ENCODE results near the gene IGF1R.

DNA sequence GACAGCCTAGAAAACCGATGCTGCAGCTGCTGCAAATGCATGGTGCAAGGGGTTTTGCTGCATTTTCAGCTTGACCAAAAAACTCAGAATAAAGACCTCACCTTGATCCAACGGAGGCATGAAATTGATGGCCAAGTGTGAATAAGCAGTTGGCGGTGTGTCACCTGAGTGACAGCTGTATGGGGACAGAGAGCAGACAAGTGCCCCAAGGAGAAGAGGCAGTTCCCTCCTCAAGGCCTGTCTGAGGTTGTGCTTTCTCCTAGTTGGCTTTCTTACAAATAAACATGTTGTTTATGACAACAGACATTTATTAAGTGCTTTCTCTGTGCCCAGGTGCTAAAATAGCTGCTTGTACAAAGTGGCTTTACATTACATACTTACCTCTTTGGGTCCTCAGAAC lies 349.0 kb downstream of the IGF1R start:
- TF ChIP-seq EZH2 (IDR thresholded peaks at IDR 0.05; ENCODE audit: borderline replicate concordance, low read length): no peak
- no peak for TF ChIP-seq CTCF (conservative IDR thresholded peaks at IDR 0.05 in 1 of 2, IDR thresholded peaks at IDR 0.05 in 1 of 2; ENCODE audit: extremely low read depth in 1 of 2, insufficient read depth in 1 of 2, low read depth in 1 of 2, low read length in 2 of 2)

Data from mammary epithelial cell (primary cell).